H9 (cell line): ENCODE data around the gene CTDNEP1. TPM values are rescaled to one million over a fixed set of nuclear protein-coding genes. Genes with fewer than 3 reads are reported as not detected.

ENCODE experiments used
- DNase-seq: peaks from one replicate; pipeline ENCODE4 v3.0.0-alpha.2; 2017
- H2AFZ ChIP-seq: one replicate; pipeline ENCODE4 v1.6.1; 2013; ENCODE audit warnings: mild to moderate bottlenecking, low read length, control low read depth, moderate library complexity
- H2AK5ac ChIP-seq: 2 replicates; pipeline ENCODE4 v1.6.1; 2013; ENCODE audit warnings: low read length, control low read depth, mixed read lengths; ENCODE audit not compliant: insufficient read length
- H2BK120ac ChIP-seq: one replicate; pipeline ENCODE4 v1.6.1; 2013; ENCODE audit warnings: low read depth, mild to moderate bottlenecking, low read length, control low read depth, inconsistent platforms; ENCODE audit not compliant: poor library complexity, severe bottlenecking
- H2BK12ac ChIP-seq: 2 replicates; pipeline ENCODE4 v1.6.1; 2013; ENCODE audit warnings: low read length, control low read depth, mixed read lengths, low read depth; ENCODE audit not compliant: insufficient read length
- H2BK15ac ChIP-seq: 2 replicates; pipeline ENCODE4 v1.6.1; 2013; ENCODE audit warnings: low read depth, low read length, control low read depth
- H2BK20ac ChIP-seq: one replicate; pipeline ENCODE4 v1.6.1; 2013; ENCODE audit warnings: low read depth, mild to moderate bottlenecking, low read length, control low read depth, inconsistent platforms; ENCODE audit not compliant: poor library complexity, severe bottlenecking
- H2BK5ac ChIP-seq: 2 replicates; pipeline ENCODE4 v1.6.1; 2013; ENCODE audit warnings: low read length, control low read depth, mixed read lengths; ENCODE audit not compliant: insufficient read length
- H3K14ac ChIP-seq: 2 replicates; pipeline ENCODE4 v1.6.1; 2013; ENCODE audit warnings: low read length, control low read depth; ENCODE audit not compliant: insufficient read depth
- H3K18ac ChIP-seq: 2 replicates; pipeline ENCODE4 v1.6.1; 2013; ENCODE audit warnings: low read depth, mild to moderate bottlenecking, mixed read lengths, low read length, control low read depth; ENCODE audit not compliant: insufficient read length
- H3K23ac ChIP-seq: 2 replicates; pipeline ENCODE4 v1.6.1; 2013; ENCODE audit warnings: low read length, control low read depth, mixed read lengths, low read depth; ENCODE audit not compliant: insufficient read length
- H3K23me2 ChIP-seq: 2 replicates; pipeline ENCODE4 v1.6.1; 2013; ENCODE audit warnings: low read depth, mild to moderate bottlenecking, mixed read lengths, low read length, control low read depth; ENCODE audit not compliant: insufficient read length, poor library complexity, severe bottlenecking
- H3K27ac ChIP-seq: 2 replicates; pipeline ENCODE4 v1.5.1; 2013; ENCODE audit warnings: low read length, control low read depth, mixed read lengths, low read depth; ENCODE audit not compliant: insufficient read length
- H3K27me3 ChIP-seq: 2 replicates; pipeline ENCODE4 v1.6.1; 2013; ENCODE audit warnings: low read length, control low read depth, inconsistent platforms; ENCODE audit not compliant: insufficient read depth
- H3K4ac ChIP-seq: 2 replicates; pipeline ENCODE4 v1.6.1; 2013; ENCODE audit warnings: low read depth, mild to moderate bottlenecking, control low read depth, inconsistent platforms, low read length, moderate library complexity
- H3K4me1 ChIP-seq: 2 replicates; pipeline ENCODE4 v1.6.1; 2013; ENCODE audit warnings: low read length, control low read depth, inconsistent platforms; ENCODE audit not compliant: insufficient read depth
- H3K4me2 ChIP-seq: 2 replicates; pipeline ENCODE4 v1.6.1; 2013; ENCODE audit warnings: low read length, control low read depth, mixed read lengths; ENCODE audit not compliant: insufficient read length, insufficient read depth
- H3K56ac ChIP-seq: 2 replicates; pipeline ENCODE4 v1.6.1; 2013; ENCODE audit warnings: low read depth, mild to moderate bottlenecking, mixed read lengths, low read length, control low read depth; ENCODE audit not compliant: insufficient read length
- H3K79me1 ChIP-seq: 2 replicates; pipeline ENCODE4 v1.6.1; 2013; ENCODE audit warnings: low read depth, mild to moderate bottlenecking, moderate library complexity, low read length, control low read depth, inconsistent platforms; ENCODE audit not compliant: insufficient read depth, poor library complexity, severe bottlenecking
- H3K79me2 ChIP-seq: 2 replicates; pipeline ENCODE4 v1.6.1; 2013; ENCODE audit warnings: low read length, control low read depth, inconsistent platforms; ENCODE audit not compliant: insufficient read depth
- H3K9ac ChIP-seq: 2 replicates; pipeline ENCODE4 v1.6.1; 2013; ENCODE audit warnings: low read length, control low read depth, mixed read lengths; ENCODE audit not compliant: insufficient read length; ENCODE audit errors: extremely low read depth
- H3K9me3 ChIP-seq: one replicate; pipeline ENCODE4 v1.6.1; 2013; ENCODE audit warnings: low read depth, low read length, inconsistent platforms; ENCODE audit not compliant: control insufficient read depth
- H3T11ph ChIP-seq: one replicate; pipeline ENCODE4 v1.6.1; 2013; ENCODE audit warnings: mild to moderate bottlenecking, low read length, control low read depth, inconsistent platforms
- H4K20me1 ChIP-seq: one replicate; pipeline ENCODE4 v1.6.1; 2013; ENCODE audit not compliant: control insufficient read depth, insufficient read length, insufficient read depth
- H4K5ac ChIP-seq: 2 replicates; pipeline ENCODE4 v1.6.1; 2013; ENCODE audit warnings: low read depth, mild to moderate bottlenecking, mixed read lengths, low read length, control low read depth; ENCODE audit not compliant: insufficient read length
- H4K8ac ChIP-seq: replicated peaks from 2 replicates; pipeline ENCODE4 v1.6.1; 2013; ENCODE audit warnings: low read length, control low read depth, mixed read lengths, low read depth; ENCODE audit not compliant: insufficient read length
- H4K91ac ChIP-seq: 2 replicates; pipeline ENCODE4 v1.6.1; 2013; ENCODE audit warnings: low read depth, mild to moderate bottlenecking, moderate library complexity, mixed read lengths, low read length, control low read depth; ENCODE audit not compliant: insufficient read length
- H3K27ac Mint-ChIP-seq, 3 experiments: 2 replicates in 2 of 3; 3 replicates in 1 of 3; pipeline ENCODE4 v1.8.0; 2020 to 2021; ENCODE audit warnings: mixed read lengths in 3 of 3, mild to moderate bottlenecking in 1 of 3, moderate library complexity in 1 of 3
- H3K27me3 Mint-ChIP-seq: 2 replicates; pipeline ENCODE4 v1.8.0; 2021; ENCODE audit warnings: low read depth, mild to moderate bottlenecking, moderate library complexity, mixed read lengths
- H3K36me3 Mint-ChIP-seq, 3 experiments: 2 replicates in 2 of 3; 3 replicates in 1 of 3; pipeline ENCODE4 v1.8.0; 2020 to 2021; ENCODE audit warnings: low read depth in 3 of 3, mixed read lengths in 3 of 3; ENCODE audit not compliant: insufficient read depth in 1 of 3
- H3K4me1 Mint-ChIP-seq, 2 experiments: 2 replicates each; pipeline ENCODE4 v1.8.0; 2020; ENCODE audit warnings: mixed read lengths in 2 of 2
- H3K4me3 Mint-ChIP-seq, 2 experiments: 2 replicates in 1 of 2; 3 replicates in 1 of 2; pipeline ENCODE4 v1.8.0; 2020 to 2021; ENCODE audit warnings: mild to moderate bottlenecking in 2 of 2, mixed read lengths in 2 of 2, moderate library complexity in 1 of 2
- H3K9me3 Mint-ChIP-seq, 2 experiments: 2 replicates in 1 of 2; 3 replicates in 1 of 2; pipeline ENCODE4 v1.8.0; 2020; ENCODE audit warnings: mild to moderate bottlenecking in 2 of 2, mixed read lengths in 2 of 2, moderate library complexity in 1 of 2
- CTCF ChIP-seq: fragments of 200-600 bp; sonication (generic); conservative IDR thresholded peaks from 3 replicates; pipeline ENCODE4 v1.8.0; 2021; ENCODE audit warnings: antibody characterized with exemption, mild to moderate bottlenecking
- WGBS: extraction: QIAGEN DNeasy Blood & Tissue Kit; methylation state at CpG from one replicate; pipeline ENCODE4 v1.1.7; 2013; ENCODE audit warnings: missing lambda C conversion rate, low lambda C conversion rate, mixed read lengths; ENCODE audit not compliant: insufficient read length; ENCODE audit errors: extremely low coverage; 5-methylcytosine and 5-hydroxymethylcytosine counted together
- microRNA-seq: library from miRNA; unstranded; fragments of <30 nt; microRNA quantifications from one replicate; pipeline ENCODE4, GENCODE V29; 2020; ENCODE audit warnings: borderline microRNAs expressed
- total RNA-seq: library from RNA; stranded (reverse); gene quantifications from 2 replicates; pipeline ENCODE4 v1.2.1, GENCODE V29; 2021

The CTDNEP1 gene
- total RNA-seq, 1 experiment from 2014 or later = 134 TPM

GRCh38 chr17:7195971-7196370 lies 55.6 kb downstream of the CTDNEP1 start:
- H3K4me1 Mint-ChIP-seq = peaks cover 0 to 6% of the 10 kb centered on the region in 2 experiments; a peak in 1 of 4 replicates
- no peak overlapping the region for H3K4me3 Mint-ChIP-seq
- H3K4ac ChIP-seq = no peak overlapping the region
- H3K23ac ChIP-seq = no peak overlapping the region
- H3K4me1 ChIP-seq = no peaks in the 10 kb centered on the region
- no peak overlapping the region for H2BK20ac ChIP-seq
- H3K23me2 ChIP-seq = no peaks in the 10 kb centered on the region
- H3T11ph ChIP-seq = no peak overlapping the region
- WGBS = no CpG with 5 or more reads among the region's 12 CpGs
- H3K9me3 ChIP-seq = no peaks in the 10 kb centered on the region
- H3K27me3 ChIP-seq = no peaks in the 10 kb centered on the region
- no peak overlapping the region for H3K27ac ChIP-seq
- H2AK5ac ChIP-seq = no peak overlapping the region
- no peak overlapping the region for H2BK5ac ChIP-seq
- no peaks in the 10 kb centered on the region for H3K79me1 ChIP-seq
- H3K9ac ChIP-seq = no peak overlapping the region
- H3K36me3 Mint-ChIP-seq = peaks cover 42 to 75% (median 64%) of the 10 kb centered on the region in 3 experiments
- H4K91ac ChIP-seq = no peak overlapping the region
- H4K8ac ChIP-seq = no peak overlapping the region
- H3K4me2 ChIP-seq = no peak overlapping the region
- H3K14ac ChIP-seq = no peak overlapping the region
- DNase-seq = peak; percentile 15
- no peaks in the 10 kb centered on the region for H4K20me1 ChIP-seq
- H2AFZ ChIP-seq = no peak overlapping the region
- H3K9me3 Mint-ChIP-seq = no peaks in the 10 kb centered on the region
- peak overlapping the region in 1 of 3 experiments; percentile 59; a peak in 1 of 7 replicates for H3K27ac Mint-ChIP-seq
- H4K5ac ChIP-seq = no peak overlapping the region
- no peak overlapping the region for H3K56ac ChIP-seq
- no peak for TF ChIP-seq CTCF
- no peak overlapping the region for H2BK120ac ChIP-seq
- H2BK15ac ChIP-seq = no peak overlapping the region
- no peaks in the 10 kb centered on the region for H3K79me2 ChIP-seq
- no peak overlapping the region for H2BK12ac ChIP-seq
- H3K27me3 Mint-ChIP-seq = no peaks in the 10 kb centered on the region
- no peak overlapping the region for H3K18ac ChIP-seq

Small RNAs within 50 kb of the gene (microRNA-seq; reads per million reads assigned to microRNA genes)
- 111 reads per million, percentile 74 among the genes with 10 or more reads in this experiment for gene MIR324

Other genes with a start within 250 kb of the CTDNEP1 start
- 161 and 167 TPM in 2 replicates for gene RNASEK, start 239.1 kb downstream of the CTDNEP1 start, total RNA-seq
- gene BCL6B, start 228.7 kb downstream of the CTDNEP1 start, total RNA-seq = 3.3 and 4.9 TPM in 2 replicates
- gene SLC16A13, start 215.7 kb downstream of the CTDNEP1 start, total RNA-seq = 6.1 and 6.8 TPM in 2 replicates
- gene SLC16A11, start 207.6 kb downstream of the CTDNEP1 start, total RNA-seq = 0.13 TPM in 1 of 2 replicates, not detected in the other
- not detected in 2 replicates for gene CLEC10A, start 171.5 kb downstream of the CTDNEP1 start, total RNA-seq
- not detected in 2 replicates for gene ASGR2, start 136.9 kb downstream of the CTDNEP1 start, total RNA-seq
- gene ASGR1, start 72.4 kb downstream of the CTDNEP1 start, total RNA-seq = 5.2 and 5.9 TPM in 2 replicates
- gene DLG4, start 31.9 kb downstream of the CTDNEP1 start, total RNA-seq = 38.2 and 38.3 TPM in 2 replicates
- gene ACADVL, start 31.8 kb downstream of the CTDNEP1 start, total RNA-seq = 272 and 283 TPM in 2 replicates
- gene DVL2, start 17.2 kb downstream of the CTDNEP1 start, total RNA-seq = 82.9 and 84.1 TPM in 2 replicates
- gene PHF23, start 12.3 kb downstream of the CTDNEP1 start, total RNA-seq = 105 and 110 TPM in 2 replicates
- 261 and 266 TPM in 2 replicates for gene GABARAP, start 9.3 kb downstream of the CTDNEP1 start, total RNA-seq
- 46.5 and 49.6 TPM in 2 replicates for gene ELP5, start 481 bp upstream of the CTDNEP1 start, total RNA-seq
- 174 and 177 TPM in 2 replicates for gene CLDN7, start 10.7 kb upstream of the CTDNEP1 start, total RNA-seq
- 4.4 and 4.7 TPM in 2 replicates for gene SLC2A4, start 30.0 kb upstream of the CTDNEP1 start, total RNA-seq
- 24.0 and 26.0 TPM in 2 replicates for gene YBX2, start 42.9 kb upstream of the CTDNEP1 start, total RNA-seq
- gene EIF5A, start 55.9 kb upstream of the CTDNEP1 start, total RNA-seq = 978 and 1,015 TPM in 2 replicates
- 62.6 and 62.7 TPM in 2 replicates for gene GPS2, start 63.6 kb upstream of the CTDNEP1 start, total RNA-seq
- gene NEURL4, start 77.6 kb upstream of the CTDNEP1 start, total RNA-seq = 54.8 and 55.4 TPM in 2 replicates
- 15.5 and 18.2 TPM in 2 replicates for gene ACAP1, start 84.8 kb upstream of the CTDNEP1 start, total RNA-seq
- 5.3 and 5.6 TPM in 2 replicates for gene KCTD11, start 100.4 kb upstream of the CTDNEP1 start, total RNA-seq
- gene TMEM95, start 103.4 kb upstream of the CTDNEP1 start, total RNA-seq = not detected in 2 replicates
- 10.1 and 11.2 TPM in 2 replicates for gene TNK1, start 129.4 kb upstream of the CTDNEP1 start, total RNA-seq
- gene PLSCR3, start 142.8 kb upstream of the CTDNEP1 start, total RNA-seq = 31.5 and 32.1 TPM in 2 replicates
- gene TMEM256, start 152.4 kb upstream of the CTDNEP1 start, total RNA-seq = 151 and 153 TPM in 2 replicates
- 70.2 and 70.5 TPM in 2 replicates for gene NLGN2, start 156.1 kb upstream of the CTDNEP1 start, total RNA-seq
- gene SPEM1, start 168.6 kb upstream of the CTDNEP1 start, total RNA-seq = 0.33 and 0.46 TPM in 2 replicates
- gene SPEM2, start 173.9 kb upstream of the CTDNEP1 start, total RNA-seq = not detected in 2 replicates
- not detected in 2 replicates for gene SPEM3, start 177.1 kb upstream of the CTDNEP1 start, total RNA-seq
- 8.3 and 8.6 TPM in 2 replicates for gene TMEM102, start 183.7 kb upstream of the CTDNEP1 start, total RNA-seq
- gene FGF11, start 187.8 kb upstream of the CTDNEP1 start, total RNA-seq = 14.1 and 15.2 TPM in 2 replicates
- gene CHRNB1, start 193.3 kb upstream of the CTDNEP1 start, total RNA-seq = 12.7 and 13.2 TPM in 2 replicates
- gene ZBTB4, start 227.9 kb upstream of the CTDNEP1 start, total RNA-seq = 14.4 and 14.9 TPM in 2 replicates
- gene SLC35G6, start 229.7 kb upstream of the CTDNEP1 start, total RNA-seq = not detected in 2 replicates
- 153 and 154 TPM in 2 replicates for gene POLR2A, start 232.6 kb upstream of the CTDNEP1 start, total RNA-seq